SH-SY5Y (cell line): ENCODE results near the gene EGFL7.

Source experiments
- GATA2 ChIP-seq: IDR thresholded peaks from 2 replicates; pipeline ENCODE4 v1.6.1; 2011; ENCODE audit warnings: mild to moderate bottlenecking, low read depth, low read length
- GATA3 ChIP-seq: IDR thresholded peaks from 2 replicates; pipeline ENCODE4 v1.6.1; 2011; ENCODE audit warnings: low read depth, mild to moderate bottlenecking, low read length, moderate library complexity

The EGFL7 gene

DNA sequence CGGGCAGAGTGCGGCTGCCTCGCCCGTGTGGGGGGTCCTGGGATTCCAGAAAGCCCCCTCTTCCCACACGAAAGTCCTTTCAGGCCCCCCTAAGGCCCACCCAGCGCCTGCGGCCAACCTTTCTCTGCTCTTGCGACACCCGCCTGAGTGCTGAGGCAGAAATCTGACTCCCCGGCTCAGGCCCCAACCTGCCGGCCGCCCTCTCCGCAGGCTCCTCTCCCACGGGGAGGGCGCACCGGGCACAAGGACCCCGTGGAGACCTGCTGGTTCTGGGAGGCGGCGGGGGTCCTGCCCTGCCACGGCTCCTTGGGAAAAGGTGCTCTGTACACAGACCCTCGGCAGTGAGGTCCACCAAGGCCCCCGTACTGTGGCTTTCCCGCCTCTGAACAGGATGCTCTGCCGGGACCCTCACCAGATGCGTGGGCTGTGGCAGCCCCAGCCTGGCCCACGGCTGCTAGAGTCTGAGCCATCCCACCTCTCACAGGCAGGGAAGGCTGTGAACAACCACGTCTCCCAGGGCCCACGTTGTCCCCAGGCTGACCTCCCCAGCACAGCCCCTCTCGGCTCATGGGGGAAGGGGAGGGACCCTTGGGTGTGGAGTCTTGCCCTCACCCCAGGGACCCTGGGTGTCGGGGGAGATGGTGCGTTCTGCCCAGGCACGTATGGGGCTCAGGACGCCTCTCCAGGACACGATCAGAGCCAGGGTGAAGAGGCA lies 41.5 kb upstream of the EGFL7 start:
- TF ChIP-seq GATA2 = no peak
- TF ChIP-seq GATA3 = no peak

DNA sequence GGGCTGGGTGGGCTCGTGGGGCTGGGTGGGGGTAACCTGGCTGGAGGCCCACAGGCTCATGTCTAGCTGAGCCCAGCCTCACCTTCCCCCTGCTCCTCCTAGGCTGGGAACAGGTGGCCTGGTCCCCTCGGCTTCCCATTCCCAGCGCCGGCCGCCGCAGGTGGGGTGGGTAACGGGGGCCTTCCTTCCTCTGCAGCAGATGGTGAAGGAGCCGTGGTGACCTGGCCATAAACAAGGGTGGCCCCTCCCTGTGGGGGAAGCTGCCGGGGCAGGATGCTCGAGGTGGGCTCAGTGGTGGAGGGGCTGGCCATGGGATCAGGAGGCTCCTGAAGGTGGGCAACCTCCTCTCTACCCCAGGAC lies 41.0 kb upstream of the EGFL7 start:
- TF ChIP-seq GATA3 (no peak), GATA2 (no peak)

DNA sequence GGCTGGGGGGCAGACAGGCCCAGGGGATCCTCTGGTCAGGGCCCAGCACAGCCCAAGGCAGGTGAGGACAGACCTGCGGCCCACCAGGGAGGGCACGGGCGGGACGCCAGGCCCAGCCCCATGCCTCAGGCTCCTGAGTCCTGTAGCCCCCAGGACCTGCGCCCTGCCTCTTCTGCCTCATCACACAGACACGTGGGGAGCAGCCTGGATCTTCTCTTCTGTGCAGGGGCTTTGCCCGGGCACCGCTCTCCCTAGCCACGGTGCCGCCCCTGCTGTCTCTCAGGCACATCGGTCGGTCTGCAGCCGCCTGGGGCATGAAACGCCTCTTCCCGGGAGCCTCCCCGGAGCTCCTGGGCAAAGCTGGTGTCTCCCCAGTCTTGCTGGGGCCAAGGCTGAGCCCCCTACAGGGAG lies 40.2 kb upstream of the EGFL7 start:
- TF ChIP-seq GATA2 (no peak), GATA3 (no peak)

DNA sequence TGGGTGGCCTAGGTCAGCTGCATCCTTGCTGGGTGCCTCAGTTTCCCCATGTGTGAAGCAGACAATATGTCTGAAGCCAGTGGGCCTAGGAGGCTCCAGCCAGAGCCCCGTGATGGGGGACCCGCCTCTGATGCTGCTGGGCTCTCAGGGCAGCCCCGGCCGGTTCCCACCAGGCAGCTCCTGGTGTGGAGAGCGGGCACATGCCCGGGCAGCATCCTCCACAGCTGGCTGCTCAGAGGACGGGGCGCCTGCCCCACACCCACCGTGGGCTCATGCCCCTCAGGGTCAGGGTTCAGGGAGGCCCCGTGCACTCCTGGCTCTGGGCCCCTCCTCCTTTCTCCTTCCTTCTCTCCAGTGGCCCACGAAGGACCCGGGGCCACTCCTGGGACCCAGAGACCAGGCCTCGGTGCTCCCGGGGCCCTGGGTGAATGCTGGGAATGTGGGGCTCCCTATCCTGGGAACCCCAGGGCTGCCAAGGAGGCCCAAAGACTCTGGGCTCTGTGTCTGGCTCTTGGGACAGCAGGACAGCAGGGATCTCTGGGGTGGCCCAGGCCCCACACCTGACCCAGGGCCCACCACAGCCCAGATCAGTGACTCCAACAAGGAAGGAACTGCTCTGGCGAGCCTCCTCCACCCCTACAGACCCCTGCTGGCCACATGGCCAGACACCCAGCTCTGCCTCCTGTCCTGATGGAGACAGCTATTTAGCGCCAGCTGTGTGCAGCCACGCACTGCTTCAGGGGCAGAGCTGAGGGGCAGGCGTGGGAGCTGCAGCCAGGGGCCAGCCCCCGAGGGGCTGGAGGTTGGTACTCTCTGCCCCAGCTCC lies 39.5 kb upstream of the EGFL7 start:
- TF ChIP-seq GATA2 (no peak), GATA3 (no peak)

DNA sequence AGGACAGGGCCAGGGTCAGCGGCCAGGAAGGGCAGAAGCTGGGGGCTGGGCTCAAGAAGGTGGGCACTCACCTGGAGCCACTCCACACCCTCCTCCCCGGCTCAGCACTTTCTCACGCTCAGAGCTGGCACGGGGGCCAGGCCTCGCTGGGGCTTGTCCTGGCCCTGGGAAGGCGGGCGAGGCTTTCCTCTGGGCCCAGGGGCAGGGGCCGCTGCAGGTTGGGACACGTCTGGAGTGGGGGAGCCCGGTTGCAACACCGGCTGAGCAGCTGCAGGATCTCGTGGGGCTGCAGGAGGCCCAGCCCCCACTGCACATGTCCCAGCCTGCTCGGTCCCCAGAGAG lies 38.9 kb upstream of the EGFL7 start:
- TF ChIP-seq GATA2 = no peak
- no peak for TF ChIP-seq GATA3

DNA sequence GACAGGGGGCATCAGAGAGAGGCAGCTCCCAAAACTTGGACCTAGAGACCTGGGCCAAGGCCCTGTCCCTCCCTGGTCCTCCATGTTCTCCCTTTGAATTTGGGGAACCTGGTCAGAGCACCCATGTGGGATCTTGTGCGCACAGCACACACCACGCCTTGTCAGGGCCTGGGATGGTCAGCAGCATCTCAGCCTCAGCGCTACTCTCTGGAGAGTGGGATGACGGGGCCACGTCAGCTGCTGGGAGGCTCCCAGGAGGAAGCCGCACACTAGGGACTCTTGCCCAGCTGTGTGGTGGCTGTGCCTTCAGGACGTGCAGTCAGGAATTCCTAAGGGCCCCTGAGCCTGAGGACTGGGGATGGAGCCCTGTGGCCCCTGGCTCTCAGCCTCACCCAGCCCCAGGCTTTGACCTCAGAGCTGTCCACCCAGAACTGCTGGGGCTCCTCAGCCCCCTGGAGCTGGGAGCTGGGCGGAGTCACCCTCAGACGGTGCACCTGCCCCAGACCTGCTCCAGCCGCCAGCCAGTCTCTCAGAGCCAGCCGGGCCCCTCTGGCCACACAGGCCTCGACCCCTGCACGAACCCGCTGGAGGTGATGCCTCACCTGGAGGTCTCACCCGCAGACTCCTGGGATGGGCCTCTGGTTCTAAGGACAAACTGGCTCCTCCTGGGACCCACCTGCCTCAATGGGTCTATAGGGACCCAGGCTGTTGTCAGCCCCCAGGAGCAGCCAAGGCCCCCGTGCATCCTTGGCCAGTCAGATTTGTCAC lies 38.3 kb upstream of the EGFL7 start:
- TF ChIP-seq GATA3 (no peak), GATA2 (no peak)

DNA sequence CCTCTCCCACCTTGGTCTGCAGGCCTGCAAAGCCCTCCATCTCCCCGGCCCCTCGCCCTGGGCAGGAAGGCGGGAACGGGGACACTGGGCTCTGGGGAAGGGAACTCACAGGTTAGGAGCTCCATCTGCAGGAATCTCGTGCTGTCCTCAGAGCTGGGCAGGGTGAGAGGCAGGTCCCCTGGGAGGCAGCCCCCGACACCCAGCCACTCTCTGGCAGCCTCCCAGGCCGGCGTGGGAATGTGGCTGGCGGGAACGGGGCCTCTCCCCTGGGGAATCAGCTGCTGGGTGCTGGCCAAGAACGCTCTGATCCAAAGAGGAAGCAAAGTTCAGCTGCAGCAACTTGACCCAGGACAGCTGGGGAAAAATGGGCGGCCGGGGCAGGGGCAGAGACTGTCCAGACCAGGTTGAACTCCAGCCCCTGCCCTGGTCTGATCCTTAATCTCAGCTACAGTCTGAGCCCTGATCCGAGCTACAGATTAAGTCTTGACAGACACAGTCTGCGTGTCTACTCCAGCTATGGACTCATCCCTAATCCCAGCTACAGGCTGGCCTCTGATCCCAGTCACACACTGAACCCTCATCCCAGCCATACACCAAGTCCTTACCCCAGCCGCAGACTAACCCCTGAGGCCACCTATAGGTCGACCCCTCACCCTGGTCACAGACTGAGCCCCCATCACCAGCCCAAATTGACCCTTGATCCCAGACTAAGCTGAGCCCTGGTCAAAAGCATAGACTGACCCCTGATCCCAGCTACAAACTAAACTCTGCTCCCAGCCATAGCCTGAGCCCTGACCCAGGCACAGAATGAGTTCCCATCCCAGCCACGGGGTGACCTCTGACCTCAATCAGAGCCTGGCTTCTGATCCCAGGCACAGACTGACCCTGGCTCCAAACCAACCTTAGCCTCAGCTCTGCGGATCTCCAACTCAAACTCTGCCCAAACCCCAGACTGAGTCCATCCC lies 37.3 kb upstream of the EGFL7 start:
- no peak for TF ChIP-seq GATA3

DNA sequence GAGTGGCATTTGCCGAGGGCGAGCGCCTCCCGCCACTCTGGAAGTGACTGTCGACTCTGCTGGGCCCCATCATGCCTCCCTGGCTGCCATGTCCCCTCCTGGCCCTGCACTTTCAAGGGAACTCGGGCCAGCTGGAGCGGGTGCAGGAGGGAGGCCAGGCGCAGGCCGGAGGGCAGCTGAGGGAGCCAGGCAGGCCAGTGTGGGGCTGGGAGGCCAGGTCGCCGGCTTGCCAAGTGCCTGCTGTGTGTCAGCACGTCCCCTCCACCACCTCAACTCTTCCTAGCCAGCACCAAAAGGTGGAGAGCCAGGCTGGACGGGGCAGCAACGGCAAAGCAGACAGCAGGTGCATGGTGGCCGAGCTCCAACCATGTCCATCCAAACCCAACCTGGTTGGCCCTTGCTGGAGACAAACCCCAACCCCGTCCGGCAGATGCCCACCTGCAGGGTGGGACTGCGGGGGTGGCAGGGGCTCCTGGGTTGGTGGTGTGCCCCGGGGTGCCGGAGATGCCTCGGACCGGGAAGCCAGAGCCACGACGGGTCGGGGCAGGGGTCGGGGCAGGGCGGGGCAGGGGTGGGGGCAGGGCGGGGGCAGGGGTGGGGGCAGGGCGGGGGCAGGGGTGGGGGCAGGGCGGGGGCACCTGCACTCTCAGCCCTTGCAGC lies 36.5 kb upstream of the EGFL7 start:
- TF ChIP-seq GATA2 (no peak), GATA3 (no peak)

DNA sequence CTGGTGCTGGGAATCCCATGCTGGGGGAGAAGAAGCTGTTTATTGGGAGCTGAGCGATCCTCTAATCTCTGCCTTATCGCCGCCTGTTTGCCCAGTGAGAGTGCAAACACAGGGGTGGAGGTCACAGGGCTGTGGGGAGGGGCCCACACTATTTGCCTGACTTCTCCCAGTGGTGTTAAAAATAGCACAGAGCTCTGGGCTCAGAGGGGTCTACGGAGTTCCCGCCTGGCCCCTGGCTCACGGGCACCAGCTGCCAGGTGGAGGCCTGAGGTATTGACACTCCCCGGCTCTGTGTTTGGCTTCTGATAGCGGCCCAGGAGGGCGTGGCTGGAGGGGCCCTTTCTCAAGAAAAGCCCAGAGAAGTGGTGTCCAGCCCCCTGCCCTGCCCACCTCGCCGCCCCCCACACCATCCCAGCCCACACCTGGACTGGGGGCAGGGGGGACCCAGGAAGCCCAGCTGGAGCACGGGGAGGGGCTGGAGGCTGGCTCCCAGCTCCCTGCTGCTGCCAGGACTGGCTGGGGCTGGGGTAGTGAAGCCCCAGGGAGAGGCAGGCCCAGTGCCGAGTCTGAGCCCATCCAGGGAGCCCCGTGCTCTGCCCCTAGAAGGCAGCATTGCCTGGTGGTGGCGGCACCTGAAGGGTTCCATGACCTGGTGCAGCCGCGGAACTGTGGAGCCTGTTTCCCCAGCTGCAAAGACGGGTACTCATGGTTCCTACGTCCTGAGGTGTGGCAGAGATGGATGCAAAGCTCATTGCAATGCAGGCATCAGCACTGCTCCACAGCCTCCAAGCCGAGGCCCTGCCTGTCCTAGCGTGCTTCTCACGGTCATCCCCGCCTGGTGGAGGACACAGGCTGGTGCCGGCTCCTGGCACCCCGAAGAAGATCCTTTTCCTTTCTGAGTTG lies 35.7 kb upstream of the EGFL7 start:
- TF ChIP-seq GATA3 (no peak), GATA2 (no peak)

DNA sequence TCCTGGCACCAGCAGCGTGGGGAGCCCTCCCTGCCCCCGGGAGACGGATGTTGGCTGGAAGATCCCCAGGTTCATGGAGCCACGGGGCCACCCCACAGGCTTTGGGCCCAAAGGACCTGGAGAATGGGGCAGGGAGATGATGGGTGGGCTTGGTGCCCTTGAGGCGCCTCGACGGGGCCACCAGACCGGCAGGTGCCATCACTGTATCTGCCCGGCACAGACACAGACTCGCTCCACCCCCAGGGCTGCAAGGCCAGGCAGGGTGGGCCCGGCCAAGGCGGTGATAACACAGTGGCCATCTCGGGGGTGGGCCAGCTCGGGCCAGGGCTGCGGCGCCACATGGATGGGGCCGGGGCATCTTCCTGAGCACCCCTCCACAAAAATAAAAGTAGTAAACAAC lies 35.0 kb upstream of the EGFL7 start:
- TF ChIP-seq GATA3 (no peak), GATA2 (no peak)

DNA sequence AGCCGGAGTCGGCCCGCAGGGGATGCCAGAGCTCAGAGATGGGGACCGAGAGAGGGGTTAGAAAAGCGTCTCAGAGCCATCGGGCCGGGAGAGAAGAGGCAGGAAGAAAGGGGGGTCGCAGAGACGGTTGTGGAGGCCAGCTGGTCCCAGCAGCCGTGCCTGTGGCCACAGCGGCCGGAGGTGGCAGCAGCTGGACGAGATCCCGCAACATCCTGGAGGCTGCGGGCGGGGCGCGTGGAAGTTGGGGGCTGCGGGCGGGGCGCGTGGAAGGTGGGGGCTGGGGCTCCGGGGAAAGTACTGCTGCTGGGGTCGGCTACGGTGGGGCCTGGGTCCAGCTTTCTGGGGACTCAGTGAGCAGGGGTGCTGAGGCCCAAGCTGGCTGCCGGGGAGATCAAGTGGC lies 34.4 kb upstream of the EGFL7 start:
- TF ChIP-seq GATA3 (no peak), GATA2 (no peak)
